Skeletal muscle satellite cell (primary cell): ENCODE data around the gene FHIP2A.
A peak's percentile ranks its signal among the peaks of the same experiment; 100 is the strongest.

Experiments
- H3K27me3 ChIP-seq: 2 replicates; pipeline ENCODE4 v1.7.0; 2013; ENCODE audit warnings: low read length; ENCODE audit not compliant: control insufficient read depth, insufficient read depth
- H3K36me3 ChIP-seq: 2 replicates; pipeline ENCODE4 v1.7.0; 2013; ENCODE audit warnings: mild to moderate bottlenecking, control low read depth, low read length; ENCODE audit not compliant: insufficient read depth
- H3K4me1 ChIP-seq: 2 replicates; pipeline ENCODE4 v1.7.0; 2013; ENCODE audit warnings: low read length; ENCODE audit not compliant: control insufficient read depth, insufficient read depth
- H3K4me2 ChIP-seq: 2 replicates; pipeline ENCODE4 v1.7.0; 2013; ENCODE audit warnings: mild to moderate bottlenecking, low read length
- H3K4me3 ChIP-seq: 2 replicates; pipeline ENCODE4 v1.7.0; 2013; ENCODE audit warnings: low read length
- H3K9ac ChIP-seq: 2 replicates; pipeline ENCODE4 v1.7.0; 2013; ENCODE audit warnings: mild to moderate bottlenecking, low read depth, low read length, moderate library complexity
- H3K9me3 ChIP-seq: replicated peaks from 2 replicates; pipeline ENCODE4 v1.7.0; 2013; ENCODE audit warnings: mild to moderate bottlenecking, control low read depth, low read length

The FHIP2A gene

DNA sequence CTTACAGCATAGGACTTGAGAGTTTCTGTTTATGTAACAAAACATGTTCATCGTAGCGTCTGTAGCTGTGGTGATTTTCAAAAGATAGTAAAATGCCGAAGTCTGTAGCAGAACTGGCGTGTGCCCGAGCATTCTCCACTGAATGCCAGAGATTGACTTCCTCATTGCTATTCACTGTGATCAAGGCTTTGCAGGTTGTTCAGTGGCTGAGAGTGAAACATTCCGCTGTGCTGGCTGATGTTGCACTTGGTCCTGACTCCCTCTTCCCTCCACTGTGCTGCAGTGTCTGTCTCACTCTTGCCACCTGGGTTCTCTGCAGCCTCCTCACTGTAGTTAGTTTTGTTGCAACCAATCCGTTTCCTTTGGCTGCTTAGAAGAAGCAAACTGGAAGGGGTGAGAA is 37.6 kb downstream of the FHIP2A start:
- Histone ChIP-seq H3K36me3 (peaks cover 81% of the 10 kb centered on the region), H3K4me3 (no peak overlapping the region)

DNA sequence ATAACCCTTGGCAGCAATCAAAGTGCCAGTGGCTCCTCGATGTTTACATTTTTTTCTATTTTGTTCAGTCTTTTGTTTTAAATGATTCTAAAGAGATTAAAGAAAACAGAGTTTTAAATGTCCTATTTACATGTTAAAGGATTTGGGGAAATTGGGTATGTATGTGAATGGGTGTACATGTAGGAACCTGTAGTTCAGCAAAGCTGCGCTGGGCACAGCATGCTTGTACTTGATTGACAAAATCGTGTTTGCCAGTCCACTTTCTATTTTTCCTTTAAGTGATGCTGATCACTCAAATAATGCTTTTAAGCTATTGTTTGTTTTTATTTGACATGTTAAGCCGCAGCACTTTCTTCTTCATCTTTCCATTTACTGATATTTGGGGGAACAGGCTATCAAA is 40.9 kb downstream of the FHIP2A start:
- peaks cover 7% of the 10 kb centered on the region for H3K4me1 ChIP-seq
- H3K27me3 ChIP-seq = no peaks in the 10 kb centered on the region
- H3K36me3 ChIP-seq = peaks cover 71% of the 10 kb centered on the region

More for the DNA sequence above, 37.6 kb downstream of the FHIP2A start:
- Histone ChIP-seq H3K4me1 (peaks cover 36% of the 10 kb centered on the region), H3K4me2 (no peak overlapping the region), H3K9ac (no peak overlapping the region), H3K9me3 (no peaks in the 10 kb centered on the region), H3K27me3 (no peaks in the 10 kb centered on the region)

DNA sequence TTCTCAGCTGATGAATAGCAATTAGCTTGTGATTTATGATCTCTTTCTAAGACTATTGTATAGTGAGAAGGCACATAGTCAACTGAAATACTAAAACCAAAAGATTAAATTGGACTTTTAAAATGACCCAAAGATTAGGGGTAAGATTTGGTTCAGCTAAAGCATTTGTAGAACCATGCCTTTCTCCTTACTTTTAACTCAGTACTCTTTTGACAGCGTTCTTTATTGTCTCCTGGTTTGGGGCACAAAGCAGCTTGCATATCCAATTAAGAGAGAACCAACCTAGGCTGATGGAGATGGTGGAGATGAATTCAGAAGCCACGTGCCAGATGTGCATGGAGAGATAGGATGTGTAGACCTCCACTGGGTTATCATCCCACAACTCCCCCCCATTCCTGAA is 45.8 kb downstream of the FHIP2A start:
- Histone ChIP-seq H3K4me1 (peaks cover 29% of the 10 kb centered on the region), H3K4me2 (no peak overlapping the region), H3K36me3 (peaks cover 34% of the 10 kb centered on the region), H3K27me3 (no peaks in the 10 kb centered on the region), H3K4me3 (no peak overlapping the region), H3K9ac (no peak overlapping the region), H3K9me3 (no peaks in the 10 kb centered on the region)

More for the DNA sequence above, 40.9 kb downstream of the FHIP2A start:
- Histone ChIP-seq H3K4me2 (no peak overlapping the region), H3K9me3 (no peaks in the 10 kb centered on the region), H3K4me3 (no peak overlapping the region), H3K9ac (no peak overlapping the region)

DNA sequence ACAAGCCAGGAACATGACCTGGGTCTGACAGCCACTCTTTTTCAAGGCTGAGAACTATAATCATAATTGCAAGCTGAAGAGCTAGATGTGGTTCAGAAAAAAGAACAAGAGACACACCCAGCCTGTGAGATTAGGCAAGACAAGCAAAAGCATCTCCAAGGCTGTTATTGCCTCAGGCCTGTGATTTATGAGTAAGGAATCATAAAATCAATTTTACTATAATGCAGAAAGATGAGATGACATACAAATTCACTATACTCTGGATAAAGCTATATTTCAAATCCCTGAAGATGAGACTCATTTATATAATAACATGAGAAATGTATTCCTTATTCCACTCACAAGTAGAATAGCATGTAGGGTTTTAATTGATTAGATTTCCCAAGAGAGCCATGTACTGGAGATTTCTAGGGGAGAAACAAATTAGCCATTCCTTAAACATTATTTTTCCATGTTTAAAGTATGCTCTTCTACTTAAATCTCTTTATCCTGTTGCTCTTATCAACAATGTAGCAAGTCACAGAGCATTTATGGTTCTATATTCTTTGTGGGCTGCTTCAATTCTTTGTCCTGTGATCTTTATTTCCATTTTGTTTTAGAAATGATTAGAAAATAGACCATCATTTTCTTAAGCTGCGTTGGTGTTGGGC is 47.4 kb downstream of the FHIP2A start:
- peak overlapping the region; percentile 9 for H3K4me3 ChIP-seq
- H3K9ac ChIP-seq = peak overlapping the region; percentile 71
- H3K4me1 ChIP-seq = peaks cover 36% of the 10 kb centered on the region
- peaks cover 18% of the 10 kb centered on the region for H3K36me3 ChIP-seq
- peak overlapping the region; percentile 41 for H3K4me2 ChIP-seq
- H3K27me3 ChIP-seq = no peaks in the 10 kb centered on the region
- no peaks in the 10 kb centered on the region for H3K9me3 ChIP-seq

DNA sequence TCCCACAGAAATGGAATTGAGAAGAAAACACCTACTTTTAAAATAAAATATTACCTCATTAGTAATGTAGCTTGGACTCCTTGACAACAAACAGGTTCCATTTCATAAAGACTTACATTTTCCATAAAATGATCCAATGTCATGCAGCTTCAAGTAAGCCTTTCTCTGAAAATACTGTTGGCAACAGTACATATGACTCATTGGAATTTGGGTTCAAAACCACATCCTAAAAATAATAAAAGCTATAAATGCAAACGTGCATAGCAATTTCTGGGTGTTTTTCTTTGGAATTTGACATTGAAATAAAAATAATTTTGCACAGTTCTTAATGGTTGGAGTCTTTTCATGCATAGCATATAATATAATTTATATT is 47.9 kb downstream of the FHIP2A start:
- no peaks in the 10 kb centered on the region for H3K27me3 ChIP-seq

DNA sequence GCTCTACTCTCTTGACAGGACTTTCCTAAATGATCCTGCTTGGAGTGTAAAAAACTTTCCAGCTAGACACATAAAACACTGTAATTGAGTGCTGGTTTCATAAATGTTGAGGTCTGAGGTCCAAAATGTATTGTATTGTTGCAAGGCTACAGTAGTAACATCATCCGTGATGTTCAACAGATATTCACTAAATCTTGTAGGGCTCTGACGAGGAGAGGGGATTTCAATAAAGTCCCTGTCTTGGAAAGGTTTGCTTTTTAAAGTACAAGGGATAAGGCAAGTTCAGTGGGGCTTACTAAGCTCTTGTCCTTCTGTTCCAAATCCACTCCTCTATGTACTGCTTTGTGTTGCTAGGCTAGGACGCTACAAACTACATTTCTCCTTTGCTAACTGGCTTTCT is 48.9 kb downstream of the FHIP2A start:
- Histone ChIP-seq H3K4me1 (peaks cover 36% of the 10 kb centered on the region), H3K4me3 (no peak overlapping the region), H3K9ac (peak overlapping the region; percentile 29), H3K9me3 (no peaks in the 10 kb centered on the region), H3K27me3 (no peaks in the 10 kb centered on the region), H3K4me2 (no peak overlapping the region), H3K36me3 (peaks cover 5% of the 10 kb centered on the region)

More for the DNA sequence above, 47.9 kb downstream of the FHIP2A start:
- peak overlapping the region; percentile 71 for H3K9ac ChIP-seq
- no peaks in the 10 kb centered on the region for H3K9me3 ChIP-seq
- peak overlapping the region; percentile 49 for H3K4me2 ChIP-seq
- H3K36me3 ChIP-seq = peaks cover 13% of the 10 kb centered on the region
- peak overlapping the region; percentile 9 for H3K4me3 ChIP-seq
- peaks cover 36% of the 10 kb centered on the region for H3K4me1 ChIP-seq

DNA sequence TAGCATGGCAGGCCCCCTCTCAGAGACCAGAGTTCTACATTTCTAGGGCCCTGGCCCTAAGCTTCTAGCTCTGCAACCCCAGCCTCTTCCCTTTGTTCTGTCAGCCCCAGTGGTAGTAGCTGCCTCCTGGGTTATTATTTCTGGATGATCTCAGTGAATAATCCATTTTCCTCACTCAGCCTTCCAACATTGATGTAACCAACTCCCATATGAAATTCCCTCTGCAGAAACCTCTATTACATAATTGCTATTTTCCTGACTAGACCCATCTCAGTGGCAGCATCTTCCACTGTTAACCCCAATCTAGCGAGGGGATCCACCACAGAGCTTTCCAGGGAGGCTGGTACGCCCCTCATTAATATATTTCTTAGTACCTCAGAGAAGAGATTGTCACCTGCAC is 49.8 kb downstream of the FHIP2A start:
- H3K9me3 ChIP-seq = no peaks in the 10 kb centered on the region
- no peak overlapping the region for H3K4me2 ChIP-seq
- H3K4me1 ChIP-seq = peaks cover 37% of the 10 kb centered on the region
- no peaks in the 10 kb centered on the region for H3K27me3 ChIP-seq
- peaks cover 1% of the 10 kb centered on the region for H3K36me3 ChIP-seq
- no peak overlapping the region for H3K9ac ChIP-seq
- H3K4me3 ChIP-seq = no peak overlapping the region
